ENCODE data around the gene ADAMTS2.
"Not testable (repeated sequence)": the region's sequence is repeated elsewhere in the genome, so short reads cannot be mapped to it uniquely, and the experiment has no call there.

ADAMTS2 gene

GRCh38 chr5:179217356-179217755 is 127.9 kb downstream of the ADAMTS2 start:
- no peak for DNase-seq (ENCODE audit: low read depth in 2 of 2)

DNA sequence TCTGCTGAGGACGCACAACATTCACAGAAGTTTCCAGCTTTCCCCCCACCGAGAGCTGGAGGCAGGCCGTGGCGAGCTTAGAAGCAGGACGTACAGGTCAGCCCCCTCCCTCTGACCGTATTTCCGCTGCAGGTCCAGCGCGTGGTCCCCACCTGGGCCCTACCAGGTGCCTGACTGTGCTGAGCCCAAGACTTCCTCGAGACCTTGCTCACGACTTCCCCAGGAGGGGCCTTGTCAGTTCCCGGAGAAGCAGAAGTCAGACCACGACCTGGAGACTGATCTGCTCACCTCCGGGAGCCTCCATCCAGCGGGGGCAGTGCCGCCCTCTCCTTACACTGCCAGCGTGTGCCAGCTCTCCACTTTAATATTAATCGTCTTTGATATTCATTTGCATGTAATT is 128.9 kb downstream of the ADAMTS2 start:
- DNase-seq (ENCODE audit: low read depth in 2 of 2): not testable (repeated sequence)

- no peak for DNase-seq (ENCODE audit: low read depth in 2 of 2)
Measured at GRCh38 chr5:179215576-179215975, 129.7 kb downstream of the ADAMTS2 start.

DNA sequence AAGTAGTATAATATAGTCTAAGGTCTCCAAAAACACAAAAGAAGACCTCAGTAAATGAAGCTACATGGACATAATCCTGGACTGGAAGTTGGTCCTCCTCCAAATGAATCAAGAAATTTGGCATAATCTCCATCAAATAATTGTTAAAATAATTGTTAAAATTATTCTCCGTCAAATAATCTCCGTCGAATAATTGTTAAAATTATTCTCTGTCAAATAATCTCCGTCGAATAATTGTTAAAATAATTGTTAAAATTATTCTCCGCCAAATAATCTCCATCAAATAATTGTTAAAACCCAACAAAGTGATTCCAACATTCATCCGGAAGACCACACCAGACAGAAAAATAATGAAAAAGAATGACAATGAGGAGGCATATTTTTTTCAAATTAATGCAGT is 130.6 kb downstream of the ADAMTS2 start:
- no peak for DNase-seq (ENCODE audit: low read depth in 2 of 2)

DNA sequence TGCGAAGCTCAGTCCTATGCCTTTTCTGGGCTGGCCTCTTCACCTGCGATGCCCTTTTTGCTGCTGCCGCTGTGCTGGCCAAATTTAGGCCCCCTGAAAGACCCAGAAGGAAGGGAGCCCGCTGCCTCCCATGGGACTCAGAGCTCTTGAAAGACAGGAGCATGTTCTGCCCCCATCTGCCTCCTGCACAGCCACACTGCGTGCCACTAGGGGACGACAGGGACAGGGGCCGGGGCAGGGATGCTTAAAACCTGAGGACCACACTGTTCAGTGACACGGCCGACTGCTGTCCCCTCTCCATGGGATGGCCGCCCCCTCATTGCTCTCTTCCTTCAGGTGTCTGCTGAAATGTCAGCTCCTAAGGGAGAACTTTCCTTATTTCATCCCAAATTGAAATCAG is 132.4 kb downstream of the ADAMTS2 start:
- DNase-seq (ENCODE audit: low read depth in 2 of 2): no peak

DNA sequence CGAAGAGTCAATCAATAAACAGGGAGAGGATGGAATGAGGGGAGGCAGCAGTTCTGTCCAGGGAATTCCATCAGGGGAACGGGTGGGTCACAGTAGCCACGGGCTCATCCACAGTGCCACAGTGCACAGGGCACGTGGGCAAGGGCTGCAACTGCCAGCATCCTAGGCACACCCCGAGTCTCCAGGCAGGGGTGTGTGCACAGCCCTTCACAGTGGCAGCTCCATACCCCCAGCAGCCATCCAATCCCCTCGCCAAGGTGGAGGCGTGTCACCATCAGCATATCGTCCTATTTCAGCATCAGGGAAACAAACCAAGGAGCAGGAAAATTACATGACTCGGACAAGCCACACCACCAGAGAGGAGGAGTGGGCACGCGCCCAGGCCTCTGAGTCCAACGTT is 133.6 kb downstream of the ADAMTS2 start:
- no peak for DNase-seq (ENCODE audit: low read depth in 2 of 2)

DNA sequence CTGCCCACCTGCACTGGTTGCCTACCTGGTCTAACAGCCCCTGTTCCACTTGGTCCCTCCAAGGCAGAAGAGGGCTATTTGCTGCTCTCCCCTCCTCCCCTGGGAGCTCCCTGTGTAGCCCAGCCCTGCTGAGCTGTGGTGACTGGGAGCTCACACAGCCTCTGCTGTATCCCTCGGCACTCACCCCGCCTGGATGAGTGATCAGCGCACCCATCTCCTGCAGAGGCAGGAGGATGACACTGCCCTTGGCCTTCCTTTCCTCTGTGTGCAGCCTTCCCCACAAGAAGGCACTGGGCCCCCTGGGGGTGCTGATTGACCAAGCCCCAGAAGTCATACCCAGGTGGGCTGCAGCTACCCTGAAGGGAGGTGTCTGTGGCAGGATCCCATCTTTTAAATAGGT is 134.2 kb downstream of the ADAMTS2 start:
- no peak for DNase-seq (ENCODE audit: low read depth in 2 of 2)

DNA sequence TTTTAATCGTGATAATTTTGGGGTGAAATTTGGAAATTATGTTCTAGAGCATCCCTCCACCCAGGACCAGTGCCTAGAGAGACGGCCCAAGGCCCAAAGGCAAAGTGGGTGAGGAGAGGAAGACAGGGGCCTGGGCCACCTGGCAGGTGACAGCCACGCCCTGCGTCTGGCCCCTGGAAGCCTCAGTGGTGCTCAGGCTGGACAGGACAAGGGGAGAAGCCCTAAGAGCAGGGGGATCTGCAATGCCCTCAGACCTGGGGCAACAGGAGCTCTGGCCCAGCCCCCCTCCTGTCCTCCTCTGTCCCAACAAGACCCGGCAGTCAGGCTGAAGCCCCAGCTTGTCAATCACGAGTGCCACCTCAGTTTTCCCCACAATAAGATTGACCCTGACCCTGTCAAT is 134.8 kb downstream of the ADAMTS2 start:
- no peak for DNase-seq (ENCODE audit: low read depth in 2 of 2)

- no peak for DNase-seq (ENCODE audit: low read depth in 2 of 2)
Measured at GRCh38 chr5:179209359-179210150, 135.7 kb downstream of the ADAMTS2 start.

- no peak for DNase-seq (ENCODE audit: low read depth in 2 of 2)
Measured at GRCh38 chr5:179208706-179209358, 136.4 kb downstream of the ADAMTS2 start.

DNA sequence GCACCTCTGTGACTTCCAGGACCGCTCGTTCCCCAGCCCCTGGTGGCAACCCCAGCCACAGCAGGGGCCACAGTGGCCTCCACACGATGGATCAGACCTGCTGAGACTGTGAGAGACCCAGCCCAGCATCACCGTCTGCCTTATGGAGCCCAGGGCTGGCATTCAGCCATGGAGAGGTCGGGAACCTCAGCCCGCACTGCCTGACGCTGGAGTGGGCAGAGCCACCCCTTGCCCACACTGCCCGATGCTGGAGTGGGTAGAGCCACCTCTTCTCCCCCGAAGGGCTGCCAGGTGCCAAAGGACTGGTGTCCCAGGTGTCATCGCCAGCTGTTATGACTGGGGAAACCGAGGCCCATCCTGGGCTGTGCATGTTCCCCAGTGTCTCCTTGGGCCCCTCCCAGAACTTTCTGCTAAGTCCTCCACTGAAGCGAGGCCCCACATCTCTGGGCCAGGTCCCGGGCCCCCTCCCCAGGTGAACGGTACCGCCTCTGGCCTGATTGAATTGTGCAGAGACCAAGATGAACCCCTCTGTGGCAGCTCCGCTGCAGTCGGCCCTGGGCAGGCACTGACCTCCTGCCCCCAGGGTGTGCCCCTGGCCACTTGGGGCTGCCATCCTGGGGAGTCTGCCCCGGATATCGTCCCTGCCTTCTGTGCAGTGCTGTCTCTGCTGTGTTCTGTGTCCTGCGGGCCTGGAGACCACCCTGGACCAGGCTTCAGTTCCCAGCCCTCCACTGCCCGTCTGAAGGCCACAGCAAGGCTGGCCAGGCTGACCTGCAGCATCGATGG is 137.1 kb downstream of the ADAMTS2 start:
- DNase-seq (ENCODE audit: low read depth in 2 of 2): no peak

- DNase-seq (ENCODE audit: low read depth in 2 of 2): no peak
Measured at GRCh38 chr5:179207470-179207869, 137.8 kb downstream of the ADAMTS2 start.

- DNase-seq (ENCODE audit: low read depth in 2 of 2): no peak
Measured at GRCh38 chr5:179206366-179206765, 138.9 kb downstream of the ADAMTS2 start.

- no peak for DNase-seq (ENCODE audit: low read depth in 2 of 2)
Measured at GRCh38 chr5:179205277-179205676, 140.0 kb downstream of the ADAMTS2 start.

GRCh38 chr5:179204572-179204971 is 140.7 kb downstream of the ADAMTS2 start:
- DNase-seq (ENCODE audit: low read depth in 2 of 2): no peak

GRCh38 chr5:179203248-179203647 is 142.0 kb downstream of the ADAMTS2 start:
- no peak for DNase-seq (ENCODE audit: low read depth in 2 of 2)

- DNase-seq (ENCODE audit: low read depth in 2 of 2): no peak
Measured at GRCh38 chr5:179201986-179202385, 143.3 kb downstream of the ADAMTS2 start.

DNA sequence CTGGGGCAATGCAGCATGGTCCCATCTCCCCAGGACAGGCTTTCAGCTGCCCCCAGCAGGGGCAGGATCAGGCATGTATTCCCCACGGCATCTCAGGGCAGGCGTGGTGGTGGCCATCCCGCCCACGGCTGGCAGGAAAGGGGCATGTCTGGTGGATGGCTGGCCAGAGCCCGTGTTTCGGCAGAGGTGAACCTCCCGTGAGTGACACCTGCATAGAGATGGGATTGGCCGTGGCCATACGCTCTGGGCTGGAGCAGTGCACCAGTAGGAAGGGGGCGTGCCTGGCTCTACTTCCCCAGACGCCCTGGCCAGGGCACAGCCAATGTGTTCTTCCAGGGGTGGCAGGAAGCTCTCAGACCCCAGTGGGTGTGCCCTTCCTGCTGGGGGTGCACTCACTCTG is 146.0 kb downstream of the ADAMTS2 start:
- DNase-seq (ENCODE audit: low read depth in 2 of 2): no peak

DNA sequence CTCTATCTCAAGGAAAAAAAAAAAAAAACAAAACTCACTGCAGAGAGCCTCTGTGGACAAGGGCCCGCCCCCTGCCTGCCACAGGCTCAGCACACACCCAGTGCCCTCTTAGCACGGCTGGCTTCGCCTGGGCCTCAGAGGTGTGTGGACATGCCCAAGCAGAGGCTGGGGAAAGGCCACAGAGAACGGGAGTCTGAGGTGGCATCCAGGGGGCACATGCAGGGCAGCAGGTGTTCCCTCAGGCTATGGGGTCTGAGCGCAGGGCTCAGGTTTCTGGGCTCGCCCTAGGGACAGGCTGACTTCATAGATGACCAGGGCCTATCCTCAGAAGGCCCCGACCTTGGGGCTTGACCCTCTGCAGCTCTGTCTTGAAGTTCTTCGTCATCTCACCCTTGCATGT is 146.4 kb downstream of the ADAMTS2 start:
- no peak for DNase-seq (ENCODE audit: low read depth in 2 of 2)

- DNase-seq (ENCODE audit: low read depth in 2 of 2): no peak
Measured at GRCh38 chr5:179196405-179197079, 148.7 kb downstream of the ADAMTS2 start.

DNA sequence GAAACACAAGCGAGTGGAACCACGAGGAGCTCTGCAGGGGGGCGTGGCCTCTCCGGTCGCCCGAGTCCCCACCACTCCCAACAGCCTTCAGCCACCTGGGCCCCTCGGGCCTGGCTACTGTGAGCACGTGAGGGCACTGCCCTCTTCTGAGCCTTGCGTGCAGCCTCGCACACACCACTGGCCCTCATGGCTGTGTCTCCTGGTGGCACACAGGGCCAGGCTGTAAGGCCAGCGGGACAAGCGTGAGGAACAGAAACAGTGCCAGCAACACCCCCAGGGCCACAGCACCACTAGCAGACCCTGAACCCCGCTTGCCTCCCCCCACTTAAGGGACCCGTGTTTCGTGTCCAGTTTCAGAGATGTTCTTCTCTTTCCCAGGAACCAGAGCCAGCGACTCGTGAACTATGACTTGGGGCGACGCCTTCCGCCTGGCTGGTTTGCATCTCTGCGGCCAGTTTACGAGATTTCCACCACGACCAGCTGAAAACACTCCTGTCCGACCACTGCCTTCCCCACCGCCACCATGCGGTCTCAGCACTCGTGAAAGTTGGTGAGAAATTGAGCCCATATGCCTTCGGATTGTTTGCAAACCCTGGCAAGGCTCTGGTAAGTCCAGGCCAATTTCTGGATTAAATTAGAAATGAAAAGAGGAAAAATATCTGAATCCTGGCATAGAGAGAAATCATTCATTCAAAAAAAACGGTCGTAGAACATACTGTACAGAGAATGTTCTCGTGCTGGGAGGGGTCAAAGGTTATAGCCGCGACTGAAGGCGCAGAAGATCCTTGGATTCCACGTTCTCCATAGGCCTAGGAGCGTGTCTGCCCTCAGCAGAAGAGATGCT is 149.5 kb downstream of the ADAMTS2 start:
- DNase-seq (ENCODE audit: low read depth in 2 of 2): no peak
